ENCODE measurements around the gene PACS2.

Gene PACS2

GRCh38 chr14:105368910-105369652 lies 54.5 kb downstream of the PACS2 start:
- Histone ChIP-seq H3K4me1 (ENCODE audit: control insufficient read depth, insufficient read depth, low read length) (peaks cover 6% of the 10 kb centered on the region), H3K36me3 (ENCODE audit: insufficient read depth, low read length) (peaks cover 20% of the 10 kb centered on the region), H3K27me3 (ENCODE audit: control insufficient read depth, insufficient read depth, low read length) (no peaks in the 10 kb centered on the region), H3K4me3 (ENCODE audit: low read length) (no peak overlapping the region), H3K4me2 (ENCODE audit: low read length) (no peak overlapping the region), H3K9ac (ENCODE audit: low read depth, low read length) (no peak overlapping the region), H3K9me3 (replicated peaks; ENCODE audit: low read length) (no peaks in the 10 kb centered on the region)

DNA sequence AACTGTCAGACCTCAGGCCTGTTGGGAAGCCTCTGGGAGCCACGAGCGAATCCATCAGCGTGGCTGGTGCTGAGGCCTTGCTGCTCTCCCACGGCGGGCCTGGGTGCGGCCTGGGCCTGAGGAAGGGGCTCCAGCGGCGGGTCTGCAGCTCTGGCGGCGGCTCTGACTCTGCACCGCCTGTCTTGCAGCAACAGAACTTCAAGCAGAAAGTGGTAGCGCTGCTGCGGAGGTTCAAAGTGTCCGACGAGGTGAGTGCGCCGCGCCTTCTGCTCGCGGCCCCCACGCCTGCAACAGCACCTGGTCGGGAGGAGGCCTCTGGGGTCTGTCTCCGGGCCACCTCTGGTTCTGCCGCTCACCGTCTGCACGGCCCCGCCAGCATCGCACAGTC lies 55.1 kb downstream of the PACS2 start:
- Histone ChIP-seq H3K4me3 (ENCODE audit: low read length) (no peak overlapping the region), H3K9me3 (replicated peaks; ENCODE audit: low read length) (no peaks in the 10 kb centered on the region), H3K36me3 (ENCODE audit: insufficient read depth, low read length) (peaks cover 20% of the 10 kb centered on the region), H3K4me1 (ENCODE audit: control insufficient read depth, insufficient read depth, low read length) (peaks cover 4% of the 10 kb centered on the region), H3K4me2 (ENCODE audit: low read length) (no peak overlapping the region), H3K9ac (ENCODE audit: low read depth, low read length) (no peak overlapping the region), H3K27me3 (ENCODE audit: control insufficient read depth, insufficient read depth, low read length) (no peaks in the 10 kb centered on the region)

DNA sequence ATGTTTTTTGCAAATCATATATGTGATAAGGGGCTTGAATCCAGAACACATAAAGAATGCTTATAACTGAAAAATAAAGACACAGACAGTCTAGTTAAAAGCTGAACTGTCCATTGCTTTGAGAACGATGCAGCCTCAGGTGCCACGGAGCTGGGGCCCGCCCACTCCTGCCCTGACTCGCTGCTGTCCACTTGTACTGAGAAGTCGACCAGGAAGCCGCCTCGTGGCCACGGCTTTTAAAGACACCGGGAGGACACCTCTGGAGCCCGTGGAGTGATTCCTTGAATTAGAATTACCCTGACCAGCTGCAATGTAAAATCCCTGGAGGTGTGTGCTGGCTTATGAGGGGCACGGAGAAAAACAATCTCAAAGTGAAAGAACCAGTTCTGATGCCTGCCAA lies 59.8 kb downstream of the PACS2 start:
- Histone ChIP-seq H3K9me3 (replicated peaks; ENCODE audit: low read length) (no peaks in the 10 kb centered on the region), H3K9ac (ENCODE audit: low read depth, low read length) (no peak overlapping the region), H3K4me2 (ENCODE audit: low read length) (no peak overlapping the region), H3K36me3 (ENCODE audit: insufficient read depth, low read length) (peaks cover 10% of the 10 kb centered on the region), H3K4me3 (ENCODE audit: low read length) (no peak overlapping the region), H3K27me3 (ENCODE audit: control insufficient read depth, insufficient read depth, low read length) (no peaks in the 10 kb centered on the region), H3K4me1 (ENCODE audit: control insufficient read depth, insufficient read depth, low read length) (peaks cover 3% of the 10 kb centered on the region)

- Histone ChIP-seq H3K4me1 (ENCODE audit: control insufficient read depth, insufficient read depth, low read length) (peaks cover 3% of the 10 kb centered on the region), H3K9ac (ENCODE audit: low read depth, low read length) (no peak overlapping the region), H3K27me3 (ENCODE audit: control insufficient read depth, insufficient read depth, low read length) (no peaks in the 10 kb centered on the region), H3K4me2 (ENCODE audit: low read length) (no peak overlapping the region), H3K4me3 (ENCODE audit: low read length) (no peak overlapping the region), H3K36me3 (ENCODE audit: insufficient read depth, low read length) (peaks cover 14% of the 10 kb centered on the region), H3K9me3 (replicated peaks; ENCODE audit: low read length) (no peaks in the 10 kb centered on the region)
Measured at GRCh38 chr14:105375635-105376057, 61.1 kb downstream of the PACS2 start.

DNA sequence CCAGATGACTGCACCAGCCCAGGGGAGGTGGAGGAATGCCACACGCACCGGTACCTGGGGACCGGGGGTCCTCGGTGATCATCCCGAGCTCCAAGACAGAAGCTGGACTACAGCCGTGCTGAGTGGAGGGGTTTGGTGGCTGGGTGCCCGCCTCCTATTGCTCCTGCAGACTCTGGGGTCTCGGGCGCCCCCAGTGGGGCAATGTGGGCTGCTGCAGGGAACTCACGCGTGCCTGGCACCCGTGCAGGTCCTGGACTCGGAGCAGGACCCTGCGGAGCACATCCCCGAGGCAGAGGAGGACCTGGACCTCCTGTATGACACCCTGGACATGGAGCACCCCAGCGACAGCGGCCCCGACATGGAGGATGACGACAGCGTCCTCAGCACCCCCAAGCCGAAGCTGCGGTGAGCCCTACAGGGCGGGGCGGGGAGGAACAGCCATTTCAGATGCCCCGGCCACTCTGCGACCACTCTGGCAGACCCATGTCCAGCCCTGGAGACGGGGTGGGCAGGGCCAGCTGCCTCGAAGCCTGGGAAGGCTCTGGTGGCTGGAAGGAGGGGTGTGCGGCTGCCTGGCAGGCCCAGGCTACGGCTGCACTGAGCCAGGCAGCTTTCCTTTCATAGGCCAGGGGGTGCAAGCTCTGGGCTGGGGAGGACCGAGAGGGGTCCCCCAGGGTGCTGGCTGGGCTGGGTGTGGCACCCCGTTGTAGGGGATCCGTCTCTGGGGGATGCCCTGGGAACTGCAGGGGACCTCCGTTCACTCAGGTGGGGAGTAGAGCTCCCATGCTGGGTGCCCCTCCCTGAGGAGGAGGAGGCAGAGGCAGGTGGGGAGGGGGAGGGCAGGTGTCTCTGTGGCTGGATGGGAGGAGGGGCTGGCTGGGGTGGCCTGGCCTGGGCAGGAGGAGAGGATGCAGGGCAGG lies 62.2 kb downstream of the PACS2 start:
- peaks cover 6% of the 10 kb centered on the region for H3K36me3 ChIP-seq (ENCODE audit: insufficient read depth, low read length)
- no peak overlapping the region for H3K4me2 ChIP-seq (ENCODE audit: low read length)
- peaks cover 3% of the 10 kb centered on the region for H3K4me1 ChIP-seq (ENCODE audit: control insufficient read depth, insufficient read depth, low read length)
- H3K27me3 ChIP-seq (ENCODE audit: control insufficient read depth, insufficient read depth, low read length), result no peaks in the 10 kb centered on the region
- no peaks in the 10 kb centered on the region for H3K9me3 ChIP-seq (replicated peaks; ENCODE audit: low read length)
- no peak overlapping the region for H3K9ac ChIP-seq (ENCODE audit: low read depth, low read length)
- no peak overlapping the region for H3K4me3 ChIP-seq (ENCODE audit: low read length)

- Histone ChIP-seq H3K9me3 (replicated peaks; ENCODE audit: low read length) (no peaks in the 10 kb centered on the region), H3K4me3 (ENCODE audit: low read length) (no peak overlapping the region), H3K9ac (ENCODE audit: low read depth, low read length) (no peak overlapping the region), H3K36me3 (ENCODE audit: insufficient read depth, low read length) (peaks cover 8% of the 10 kb centered on the region), H3K4me1 (ENCODE audit: control insufficient read depth, insufficient read depth, low read length) (peaks cover 3% of the 10 kb centered on the region), H3K4me2 (ENCODE audit: low read length) (no peak overlapping the region), H3K27me3 (ENCODE audit: control insufficient read depth, insufficient read depth, low read length) (no peaks in the 10 kb centered on the region)
Measured at GRCh38 chr14:105377555-105378182, 63.1 kb downstream of the PACS2 start.

DNA sequence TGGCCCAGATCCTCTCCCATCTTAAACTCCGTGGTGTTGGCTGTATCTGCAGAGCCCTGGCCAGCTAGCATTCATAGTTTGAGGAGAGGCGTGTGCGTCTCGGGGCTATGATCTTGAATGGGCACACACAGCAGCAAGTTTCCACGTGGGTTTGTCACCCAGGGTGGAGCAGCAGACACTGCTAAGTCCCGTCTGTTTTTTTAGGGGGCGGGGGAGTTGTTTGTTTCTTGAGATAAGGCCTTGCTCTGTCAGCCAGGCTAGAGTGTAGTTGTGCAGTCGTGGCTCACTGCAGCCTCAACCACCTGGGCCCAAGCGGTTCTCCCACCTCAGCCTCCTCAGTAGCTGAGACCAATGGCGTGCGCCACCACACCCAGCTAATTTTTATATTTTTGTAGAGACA lies 63.7 kb downstream of the PACS2 start:
- no peak overlapping the region for H3K9ac ChIP-seq (ENCODE audit: low read depth, low read length)
- no peak overlapping the region for H3K4me2 ChIP-seq (ENCODE audit: low read length)
- no peaks in the 10 kb centered on the region for H3K27me3 ChIP-seq (ENCODE audit: control insufficient read depth, insufficient read depth, low read length)
- no peaks in the 10 kb centered on the region for H3K9me3 ChIP-seq (replicated peaks; ENCODE audit: low read length)
- no peak overlapping the region for H3K4me3 ChIP-seq (ENCODE audit: low read length)
- H3K36me3 ChIP-seq (ENCODE audit: insufficient read depth, low read length), result peaks cover 10% of the 10 kb centered on the region
- peaks cover 3% of the 10 kb centered on the region for H3K4me1 ChIP-seq (ENCODE audit: control insufficient read depth, insufficient read depth, low read length)

DNA sequence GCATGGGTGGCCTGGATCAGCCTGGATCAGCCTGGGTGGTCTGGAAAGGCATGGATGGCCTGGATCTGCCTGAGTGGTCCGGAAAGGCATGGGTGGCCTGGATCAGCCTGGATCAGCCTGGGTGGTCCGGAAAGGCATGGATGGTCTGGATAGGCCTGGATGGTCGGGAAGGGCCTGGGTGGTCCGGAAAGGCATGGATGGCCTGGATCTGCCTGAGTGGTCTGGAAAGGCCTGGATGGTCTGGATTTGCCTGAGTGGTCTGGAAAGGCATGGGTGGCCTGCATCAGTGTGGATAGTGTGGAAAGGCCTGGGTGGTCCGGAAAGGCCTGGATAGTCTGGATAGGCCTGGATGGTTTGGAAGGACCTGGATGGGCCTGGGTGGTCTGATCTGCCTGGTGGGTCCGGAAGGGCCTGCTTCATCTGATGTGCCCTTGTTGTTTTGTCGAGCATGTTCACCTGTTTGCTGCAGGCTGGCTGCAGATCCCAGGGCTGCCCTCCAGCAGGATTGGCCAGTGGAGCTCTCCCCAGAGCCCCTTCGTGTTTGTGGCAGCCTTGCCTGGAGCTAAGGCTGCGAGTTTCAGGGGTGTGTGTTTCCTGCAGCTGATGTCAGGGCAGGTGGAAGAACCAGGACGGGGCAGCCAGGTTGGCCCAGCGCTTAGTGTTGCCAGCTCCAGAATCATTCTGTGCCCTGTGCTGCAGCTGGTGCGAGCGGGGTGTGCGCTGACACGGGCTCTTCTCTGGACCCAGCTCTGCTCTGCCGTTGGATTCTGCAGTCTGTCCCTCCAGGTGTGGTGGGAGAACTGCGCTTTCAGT lies 64.5 kb downstream of the PACS2 start:
- Histone ChIP-seq H3K9ac (ENCODE audit: low read depth, low read length) (no peak overlapping the region), H3K36me3 (ENCODE audit: insufficient read depth, low read length) (peaks cover 15% of the 10 kb centered on the region), H3K27me3 (ENCODE audit: control insufficient read depth, insufficient read depth, low read length) (no peaks in the 10 kb centered on the region), H3K4me3 (ENCODE audit: low read length) (no peak overlapping the region), H3K4me1 (ENCODE audit: control insufficient read depth, insufficient read depth, low read length) (peaks cover 3% of the 10 kb centered on the region), H3K9me3 (replicated peaks; ENCODE audit: low read length) (no peaks in the 10 kb centered on the region), H3K4me2 (ENCODE audit: low read length) (no peak overlapping the region)

DNA sequence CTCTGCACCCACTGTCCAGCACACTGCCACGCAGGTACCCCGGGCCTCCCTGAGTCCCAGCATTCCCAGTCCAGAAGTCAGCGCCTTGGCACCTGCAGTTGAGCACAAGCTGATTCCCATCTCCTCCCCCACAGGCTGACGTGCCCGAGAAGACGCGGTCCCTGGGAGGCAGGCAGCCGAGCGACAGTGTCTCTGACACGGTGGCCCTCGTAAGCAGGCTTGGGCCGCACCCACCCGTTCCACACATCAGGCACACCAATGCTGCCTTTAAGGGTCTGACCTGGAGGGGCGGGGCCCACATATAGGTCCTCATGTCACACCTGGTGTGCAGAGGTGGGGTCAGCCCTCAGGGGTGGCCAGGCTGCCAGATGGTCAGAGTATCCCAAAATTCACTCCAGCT lies 65.4 kb downstream of the PACS2 start:
- no peak overlapping the region for H3K4me3 ChIP-seq (ENCODE audit: low read length)
- no peaks in the 10 kb centered on the region for H3K9me3 ChIP-seq (replicated peaks; ENCODE audit: low read length)
- peaks cover 3% of the 10 kb centered on the region for H3K4me1 ChIP-seq (ENCODE audit: control insufficient read depth, insufficient read depth, low read length)
- H3K9ac ChIP-seq (ENCODE audit: low read depth, low read length), result no peak overlapping the region
- peaks cover 15% of the 10 kb centered on the region for H3K36me3 ChIP-seq (ENCODE audit: insufficient read depth, low read length)
- no peaks in the 10 kb centered on the region for H3K27me3 ChIP-seq (ENCODE audit: control insufficient read depth, insufficient read depth, low read length)
- H3K4me2 ChIP-seq (ENCODE audit: low read length), result no peak overlapping the region

GRCh38 chr14:105380756-105381155 lies 66.2 kb downstream of the PACS2 start:
- H3K4me3 ChIP-seq (ENCODE audit: low read length), result no peak overlapping the region
- H3K4me2 ChIP-seq (ENCODE audit: low read length), result no peak overlapping the region
- H3K4me1 ChIP-seq (ENCODE audit: control insufficient read depth, insufficient read depth, low read length), result peaks cover under 1% of the 10 kb centered on the region
- H3K9ac ChIP-seq (ENCODE audit: low read depth, low read length), result no peak overlapping the region
- H3K9me3 ChIP-seq (replicated peaks; ENCODE audit: low read length), result no peaks in the 10 kb centered on the region
- no peaks in the 10 kb centered on the region for H3K27me3 ChIP-seq (ENCODE audit: control insufficient read depth, insufficient read depth, low read length)
- peaks cover 15% of the 10 kb centered on the region for H3K36me3 ChIP-seq (ENCODE audit: insufficient read depth, low read length)
